Adipose tissue (tissue), 3 donors: Measurements from ENCODE around the gene CYB5D1. TPM values are rescaled to one million over a fixed set of nuclear protein-coding genes. Genes with fewer than 3 reads are reported as not detected.
A peak's percentile ranks its signal among the peaks of the same experiment; 100 is the strongest.

Experiments used
- H3K27ac ChIP-seq: one replicate; pipeline ENCODE4 v1.5.1; 2013; ENCODE audit warnings: low read depth, low read length
- WGBS, 3 donors: extraction: QIAGEN DNeasy Blood & Tissue Kit; methylation state at CpG; one replicate each; pipeline ENCODE4 v1.1.7; 2013; 5-methylcytosine and 5-hydroxymethylcytosine counted together
- polyA plus RNA-seq, 3 donors: library from polyadenylated mRNA; stranded (reverse); fragments of 200-250 nt; gene quantifications; one replicate each; pipeline ENCODE4 v1.2.3, GENCODE V29; 2013
- donor health status: healthy with polysubstance abuse.
- donor health status: Bipolar disorder and iron deficiency.
- donor health status: healthy.

CYB5D1 gene
- polyA plus RNA-seq, 3 donors = 8.9 to 15.4 (median 11.2) TPM

GRCh38 chr17:7832431-7832830, 25.4 kb upstream of the CYB5D1 start:
- H3K27ac ChIP-seq = no peak overlapping the region
- 87 to 92% (median 90%) methylated on average over 10 of the region's 10 CpGs for WGBS, 3 donors

- H3K27ac ChIP-seq = no peak overlapping the region
- 47 to 53% (median 49%) methylated on average over 18 to 19 of the region's 19 CpGs for WGBS, 3 donors
Measured at GRCh38 chr17:7833011-7833794, 24.6 kb upstream of the CYB5D1 start.

GRCh38 chr17:7833795-7834541, 23.8 kb upstream of the CYB5D1 start, which contains the start of gene KDM6B:
Gene KDM6B (plus strand): TSS chr17:7834217. CDS start chr17:7845555, 11,338 bp downstream.
- H3K27ac ChIP-seq = peak within 1 kb of the TSS; percentile 79
- WGBS, 3 donors = 1% methylated on average over 43 to 49 of the region's 49 CpGs

GRCh38 chr17:7834542-7834956, 23.3 kb upstream of the CYB5D1 start:
- peak overlapping the region; percentile 79 for H3K27ac ChIP-seq
- WGBS, 3 donors = 0 to 2% (median 1%) methylated on average over 17 to 20 of the region's 20 CpGs

GRCh38 chr17:7834957-7835813, 22.6 kb upstream of the CYB5D1 start:
- peak overlapping the region; percentile 76 for H3K27ac ChIP-seq
- WGBS, 3 donors = 1% methylated on average over 47 to 69 of the region's 69 CpGs

- peak overlapping the region; percentile 76 for H3K27ac ChIP-seq
- WGBS, 3 donors = 0% methylated on average over 56 to 61 of the region's 61 CpGs
Measured at GRCh38 chr17:7835814-7836595, 21.8 kb upstream of the CYB5D1 start.

GRCh38 chr17:7836596-7837407, 21.0 kb upstream of the CYB5D1 start:
- peak overlapping the region; percentile 76 for H3K27ac ChIP-seq
- WGBS, 3 donors = 2 to 3% (median 3%) methylated on average over 19 of the region's 19 CpGs

GRCh38 chr17:7837408-7838088, 20.3 kb upstream of the CYB5D1 start:
- H3K27ac ChIP-seq = peak overlapping the region; percentile 0
- 5 to 16% (median 12%) methylated on average over 8 of the region's 8 CpGs for WGBS, 3 donors

- H3K27ac ChIP-seq = peak overlapping the region; percentile 57
- 14 to 19% (median 18%) methylated on average over 8 to 10 of the region's 12 CpGs for WGBS, 3 donors
Measured at GRCh38 chr17:7838090-7839075, 19.4 kb upstream of the CYB5D1 start.

- H3K27ac ChIP-seq = peak overlapping the region; percentile 57
- WGBS, 3 donors = 53 to 59% (median 56%) methylated on average over 6 of the region's 6 CpGs
Measured at GRCh38 chr17:7839190-7839875, 18.5 kb upstream of the CYB5D1 start.

GRCh38 chr17:7839876-7840261, 17.9 kb upstream of the CYB5D1 start:
- H3K27ac ChIP-seq = no peak overlapping the region
- 49 to 55% (median 52%) methylated on average over 2 of the region's 2 CpGs for WGBS, 3 donors

GRCh38 chr17:7840441-7840840, 17.4 kb upstream of the CYB5D1 start:
- no peak overlapping the region for H3K27ac ChIP-seq
- WGBS, 3 donors = 24 to 69% (median 41%) methylated on average over 1 of the region's 1 CpG

GRCh38 chr17:7840875-7841274, 16.9 kb upstream of the CYB5D1 start:
- no peak overlapping the region for H3K27ac ChIP-seq

GRCh38 chr17:7841396-7841914, 16.3 kb upstream of the CYB5D1 start:
- WGBS, 3 donors = 2 to 9% (median 5%) methylated on average over 24 to 34 of the region's 34 CpGs

More at GRCh38 chr17:7840875-7841274, 16.9 kb upstream of the CYB5D1 start:
- WGBS, 3 donors = 50 to 86% (median 74%) methylated on average over 1 of the region's 1 CpG

GRCh38 chr17:7841915-7842379, 15.9 kb upstream of the CYB5D1 start:
- H3K27ac ChIP-seq = peak overlapping the region; percentile 97
- 0 to 1% (median 0%) methylated on average over 41 to 46 of the region's 46 CpGs for WGBS, 3 donors

More at GRCh38 chr17:7841396-7841914, 16.3 kb upstream of the CYB5D1 start:
- H3K27ac ChIP-seq = peak overlapping the region; percentile 97
